IMR-90 (cell line): Measurements from ENCODE around the gene MARCKSL1. TPM values are rescaled to one million over a fixed set of nuclear protein-coding genes. Genes with fewer than 3 reads are reported as not detected.
A peak's percentile ranks its signal among the peaks of the same experiment; 100 is the strongest.

ENCODE experiments used
- ATAC-seq: fragments of 200-7000 bp; cut with Tn5 transposase; 2 replicates; pipeline ENCODE4 v1.9.1; 2020; ENCODE audit warnings: low read depth, mild to moderate bottlenecking, moderate library complexity
- BruUV-seq: library from RNA; stranded (reverse); fragments of 400-500 nt; replicated peaks from 2 replicates; lab custom pipeline; 2021; lab: Mats Ljungman, UMichigan
- CTCF ChIA-PET: fragments of 300-600 bp; formaldehyde crosslinking; extraction: SDS; loops from one replicate; lab custom pipeline; 2021; ENCODE audit warnings: antibody characterized with exemption; lab: Yijun Ruan, JAX
- POLR2A ChIA-PET: fragments of 300-600 bp; sonication (Branson Sonifier 250); formaldehyde crosslinking; loops from one replicate; lab custom pipeline; 2022; ENCODE audit warnings: antibody characterized with exemption; ENCODE audit not compliant: unreplicated experiment; lab: Charles Lee
- DNase-seq: peaks from one replicate; pipeline ENCODE4 v3.0.0; 2013
- H2AFZ ChIP-seq: replicated peaks from 2 replicates; pipeline ENCODE3; 2013; ENCODE audit warnings: low read length, mild to moderate bottlenecking; ENCODE audit not compliant: poor library complexity
- H2AK5ac ChIP-seq: 2 replicates; pipeline ENCODE4 v1.6.1; 2013; ENCODE audit warnings: low read depth, low read length, inconsistent platforms
- H2AK9ac ChIP-seq: replicated peaks from 2 replicates; pipeline ENCODE3; 2013; ENCODE audit warnings: mild to moderate bottlenecking, low read depth, low read length, moderate library complexity; ENCODE audit not compliant: poor library complexity
- H2BK120ac ChIP-seq: 2 replicates; pipeline ENCODE4 v1.6.1; 2013; ENCODE audit warnings: low read depth, low read length, inconsistent platforms
- H2BK15ac ChIP-seq: 3 replicates; pipeline ENCODE4 v1.6.1; 2013; ENCODE audit warnings: low read depth, low read length, inconsistent platforms
- H2BK20ac ChIP-seq: 2 replicates; pipeline ENCODE4 v1.6.1; 2013; ENCODE audit warnings: low read depth, mild to moderate bottlenecking, inconsistent platforms, low read length, moderate library complexity
- H2BK5ac ChIP-seq: 2 replicates; pipeline ENCODE4 v1.6.1; 2013; ENCODE audit warnings: mild to moderate bottlenecking, low read depth, low read length, inconsistent platforms; ENCODE audit not compliant: poor library complexity, severe bottlenecking
- H3K14ac ChIP-seq: replicated peaks from 2 replicates; pipeline ENCODE4 v1.6.1; 2013; ENCODE audit warnings: low read depth, low read length, inconsistent platforms
- H3K18ac ChIP-seq: 2 replicates; pipeline ENCODE4 v1.6.1; 2013; ENCODE audit warnings: low read depth, low read length, control low read depth
- H3K23ac ChIP-seq: 2 replicates; pipeline ENCODE4 v1.6.1; 2013; ENCODE audit warnings: low read depth, low read length, inconsistent platforms
- H3K27ac ChIP-seq: 2 replicates; pipeline ENCODE4 v1.5.1; 2013; ENCODE audit warnings: mild to moderate bottlenecking, control low read depth, low read length; ENCODE audit not compliant: insufficient read depth
- H3K27me3 ChIP-seq: 2 replicates; pipeline ENCODE4 v1.6.1; 2013; ENCODE audit warnings: low read length; ENCODE audit not compliant: control insufficient read depth, insufficient read depth
- H3K36me3 ChIP-seq: 2 replicates; pipeline ENCODE4 v1.6.1; 2013; ENCODE audit warnings: low read length, mixed read lengths; ENCODE audit not compliant: control insufficient read depth, insufficient read depth
- H3K4ac ChIP-seq: 2 replicates; pipeline ENCODE4 v1.6.1; 2013; ENCODE audit warnings: low read depth, low read length, inconsistent platforms
- H3K4me1 ChIP-seq: 2 replicates; pipeline ENCODE4 v1.6.1; 2013; ENCODE audit warnings: low read length, mixed read lengths; ENCODE audit not compliant: control insufficient read depth, insufficient read depth
- H3K4me2 ChIP-seq: 2 replicates; pipeline ENCODE4 v1.6.1; 2013; ENCODE audit warnings: low read depth, mild to moderate bottlenecking, control low read depth, low read length, moderate library complexity
- H3K4me3 ChIP-seq: 2 replicates; pipeline ENCODE4 v1.5.1; 2013; ENCODE audit warnings: low read depth, mild to moderate bottlenecking, control low read depth, low read length, moderate library complexity; ENCODE audit not compliant: insufficient read depth
- H3K56ac ChIP-seq: 2 replicates; pipeline ENCODE4 v1.6.1; 2013; ENCODE audit warnings: low read length, inconsistent platforms; ENCODE audit not compliant: insufficient read depth; ENCODE audit errors: extremely low read depth
- H3K79me1 ChIP-seq, 2 experiments: 2 replicates each; pipeline ENCODE4 v1.6.1; 2013; ENCODE audit warnings: low read length in 2 of 2, inconsistent platforms in 1 of 2, low read depth in 1 of 2
- H3K9ac ChIP-seq: 2 replicates; pipeline ENCODE4 v1.6.1; 2013; ENCODE audit warnings: low read depth, low read length, control low read depth
- H3K9me1 ChIP-seq: 2 replicates; pipeline ENCODE4 v1.6.1; 2013; ENCODE audit warnings: low read length, inconsistent platforms; ENCODE audit not compliant: insufficient read depth
- H3K9me3 ChIP-seq: 2 replicates; pipeline ENCODE4 v1.6.1; 2013; ENCODE audit warnings: low read length; ENCODE audit not compliant: control insufficient read depth, insufficient read depth
- H4K20me1 ChIP-seq: 2 replicates; pipeline ENCODE4 v1.6.1; 2013; ENCODE audit warnings: low read length, inconsistent platforms; ENCODE audit not compliant: insufficient read depth
- H4K5ac ChIP-seq: 2 replicates; pipeline ENCODE4 v1.6.1; 2013; ENCODE audit warnings: mild to moderate bottlenecking, low read depth, low read length, control low read depth
- H4K8ac ChIP-seq, 2 experiments: 2 replicates each; pipeline ENCODE4 v1.6.1; 2013; ENCODE audit warnings: low read depth in 2 of 2, low read length in 2 of 2, control low read depth in 1 of 2, inconsistent platforms in 1 of 2
- H4K91ac ChIP-seq: 2 replicates; pipeline ENCODE4 v1.6.1; 2013; ENCODE audit warnings: low read depth, low read length, inconsistent platforms; ENCODE audit not compliant: insufficient read depth
- NFE2L2 ChIP-seq: fragments of 150-350 bp; IDR thresholded peaks from 2 replicates; pipeline ENCODE4 v1.6.1; 2016; ENCODE audit warnings: low read depth, mild to moderate bottlenecking, low read length
- WGBS, 2 experiments: methylation state at CpG; one replicate each; pipeline versions ENCODE4 v1.1.5 to v1.1.7; 2013; ENCODE audit warnings: missing lambda C conversion rate in 2 of 2; ENCODE audit not compliant: insufficient read length in 1 of 2; ENCODE audit errors: extremely low coverage in 2 of 2; 5-methylcytosine and 5-hydroxymethylcytosine counted together
- dilution Hi-C: fragments of 300-500 bp; cut with HindIII; formaldehyde crosslinking; loops from one replicate; pipeline ENCODE4 v1.14.3; 2018; ENCODE audit warnings: low sequenced_read_pairs; ENCODE audit not compliant: unreplicated experiment
- in situ Hi-C: fragments of 300-500 bp; cut with MboI; formaldehyde crosslinking; loops from 3 replicates; pipeline ENCODE4 v1.14.3; 2019; ENCODE audit warnings: low sequenced_read_pairs, inconsistent platforms, mixed read lengths
- intact Hi-C: fragments of 100-400 bp; cut with micrococcal nuclease; formaldehyde crosslinking; loops from 2 replicates; pipeline ENCODE4 v1.10.0; 2022
- polyA plus RNA-seq, 3 experiments: library from polyadenylated mRNA; depleted of rRNA; stranded (reverse); fragments of >200 nt; gene quantifications; 2 replicates each; pipeline ENCODE4 v1.2.3, GENCODE V29; 2012; ENCODE audit warnings: low replicate concordance in 1 of 3
- total RNA-seq: library from RNA; depleted of rRNA; stranded (reverse); fragments of >200 nt; gene quantifications from 2 replicates; pipeline ENCODE4 v1.2.3, GENCODE V29; 2012

MARCKSL1 gene
- total and polyA plus RNA-seq, 2 of the 4 experiments (the other 2 are of a cell fraction) = 37.5 to 218 TPM

DNA sequence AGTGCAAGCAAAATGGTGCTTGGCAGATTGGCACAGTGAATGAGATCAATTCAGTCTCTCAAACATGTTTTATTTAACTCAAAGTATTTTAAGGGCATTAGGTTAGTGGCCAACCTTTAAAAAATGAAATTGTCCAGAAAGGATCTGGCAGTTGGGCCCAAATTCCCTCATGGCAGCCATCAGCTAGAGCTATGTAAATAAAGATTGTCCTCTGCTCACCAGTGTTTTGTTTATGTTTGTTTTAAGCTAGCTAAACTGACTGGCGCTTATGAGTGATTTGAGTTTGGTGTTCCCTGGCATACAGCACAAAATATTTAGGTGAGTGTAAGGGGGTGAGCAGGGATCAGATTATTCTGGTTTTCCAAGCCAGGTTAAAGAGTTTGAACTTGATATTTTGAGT is 26.1 kb downstream of the MARCKSL1 start:
- in situ Hi-C loops = no loop called here
- H3K36me3 ChIP-seq = peaks cover 10% of the 10 kb centered on the region
- peaks cover 11% of the 10 kb centered on the region for H4K20me1 ChIP-seq

More for the DNA sequence above, 26.1 kb downstream of the MARCKSL1 start:
- H4K8ac ChIP-seq = peak overlapping the region in 1 of 2 experiments; percentile 20; a peak in 1 of 4 replicates
- H2AFZ ChIP-seq = no peak overlapping the region
- no peak overlapping the region for H2BK15ac ChIP-seq
- no peak for DNase-seq
- BruUV-seq = no TSS peak
- H3K79me1 ChIP-seq = peaks cover 36 to 69% of the 10 kb centered on the region in 2 experiments
- peak overlapping the region; percentile 3; the same call in 1 of the 2 replicates for H3K23ac ChIP-seq
- peak overlapping the region; percentile 86 for H3K14ac ChIP-seq
- no peak overlapping the region for H3K56ac ChIP-seq
- 80% methylated on average over 1 of the region's 1 CpG; no CpG with 5 or more reads in 1 of the 2 experiments for WGBS, 2 experiments
- H2BK5ac ChIP-seq = peak overlapping the region; percentile 29
- ChIA-PET CTCF (no interaction called here), POLR2A (no interaction called here)
- no peak overlapping the region for H3K18ac ChIP-seq
- H3K4me3 ChIP-seq = no peak overlapping the region
- H3K9ac ChIP-seq = no peak overlapping the region
- intact Hi-C loops = loop anchor here (5.0 kb wide), 1 partner anchor 68 kb away; no protein-coding TSS in a partner anchor
- H3K9me1 ChIP-seq = peaks cover 9% of the 10 kb centered on the region
- peak; percentile 38 for ATAC-seq
- no peak overlapping the region for H2BK120ac ChIP-seq
- no peak overlapping the region for H4K5ac ChIP-seq
- no peak overlapping the region for H2AK9ac ChIP-seq
- H3K4me2 ChIP-seq = no peak overlapping the region
- H3K4me1 ChIP-seq = peaks cover 5% of the 10 kb centered on the region
- peak overlapping the region; percentile 65; the same call in 1 of the 2 replicates for H3K4ac ChIP-seq
- no peak overlapping the region for H2BK20ac ChIP-seq
- dilution Hi-C loops = no loop called here
- H4K91ac ChIP-seq = no peak overlapping the region
- no peak overlapping the region for H3K27ac ChIP-seq
- TF ChIP-seq NFE2L2 = no peak
- H3K9me3 ChIP-seq = no peaks in the 10 kb centered on the region; the same call in 1 of the 2 replicates
- no peaks in the 10 kb centered on the region for H3K27me3 ChIP-seq
- H2AK5ac ChIP-seq = 0 out of 2 replicates have a peak overlapping the region, but pooled peaks have one; percentile 21
